Sigmoid colon (tissue), 7 donors: ENCODE results near the gene NOL3. TPM values are rescaled to one million over a fixed set of nuclear protein-coding genes. Genes with fewer than 3 reads are reported as not detected.

ENCODE experiments used
- DNase-seq: peaks from one replicate; pipeline ENCODE4 v3.0.0-alpha.2; 2019
- H3K27ac ChIP-seq, 4 donors: fragments of 200-600 bp; sonication (generic); one replicate each; pipeline ENCODE4 v1.5.1; 2016 to 2019; ENCODE audit warnings: mild to moderate bottlenecking in 1 of 4
- H3K27me3 ChIP-seq, 3 donors: fragments of 200-600 bp; sonication (generic); one replicate each; pipeline ENCODE4 v1.5.1; 2019; ENCODE audit warnings: mild to moderate bottlenecking in 1 of 3
- H3K36me3 ChIP-seq, 4 donors: fragments of 200-600 bp; sonication (generic); one replicate each; pipeline ENCODE4 v1.5.1; 2016 to 2019
- H3K4me1 ChIP-seq, 4 donors: fragments of 200-600 bp; sonication (generic); one replicate each; pipeline ENCODE4 v1.5.1; 2017 to 2019
- H3K4me3 ChIP-seq, 4 donors: fragments of 200-600 bp; sonication (generic); one replicate each; pipeline ENCODE4 v1.5.1; 2017 to 2019; ENCODE audit warnings: mild to moderate bottlenecking in 2 of 4, moderate library complexity in 1 of 4
- H3K9me3 ChIP-seq, 4 donors: fragments of 200-600 bp in 3 of 4; sonication (generic) in 3 of 4; one replicate each; pipeline versions ENCODE4 v1.5.1 to v1.6.1; 2013 to 2019
- CTCF ChIP-seq, 4 experiments: fragments of 450-650 bp in 3 of 4; fragments of 200-600 bp in 1 of 4; IDR thresholded peaks; one replicate each; pipeline ENCODE4 v1.5.1; 2016 to 2019; ENCODE audit warnings: antibody characterized with exemption in 4 of 4, mild to moderate bottlenecking in 3 of 4, moderate library complexity in 2 of 4
- EP300 ChIP-seq, 4 donors: sonication (generic); formaldehyde crosslinking; IDR thresholded peaks; one replicate each; pipeline ENCODE4 v1.6.1; 2017; ENCODE audit warnings: antibody characterized with exemption in 4 of 4
- POLR2A ChIP-seq, 2 donors: fragments of 450-650 bp; IDR thresholded peaks; one replicate each; pipeline ENCODE4 v1.6.1; 2016; ENCODE audit warnings: antibody characterized with exemption in 2 of 2, mild to moderate bottlenecking in 2 of 2, moderate library complexity in 2 of 2
- POLR2AphosphoS5 ChIP-seq, 4 donors: sonication (generic); formaldehyde crosslinking; IDR thresholded peaks; one replicate each; pipeline ENCODE4 v1.6.1; 2017; ENCODE audit warnings: antibody characterized with exemption in 4 of 4
- WGBS, 2 donors: extraction: QIAGEN DNeasy Blood & Tissue Kit; methylation state at CpG; one replicate each; pipeline ENCODE4 v1.1.7; 2013; 5-methylcytosine and 5-hydroxymethylcytosine counted together
- intact Hi-C: fragments of 100-400 bp; cut with DNase I; formaldehyde crosslinking; loops from one replicate; pipeline ENCODE4 v1.15.1; 2023
- polyA plus RNA-seq, 3 donors: library from polyadenylated mRNA; stranded (reverse); fragments of 200-250 nt; gene quantifications; one replicate each; pipeline ENCODE4 v1.2.3, GENCODE V29; 2013
- total RNA-seq, 4 donors: library from RNA; depleted of rRNA; stranded (reverse); fragments of >200 nt; gene quantifications; one replicate each; pipeline ENCODE4 v1.1.0, GENCODE V29; 2016
- donor health status: healthy with polysubstance abuse.
- donor health status: Bipolar disorder and iron deficiency.
- donor health status: healthy.

NOL3 gene
- total and polyA plus RNA-seq, 7 donors, result 12.7 to 36.7 (median 23.9) TPM

- H3K9me3 ChIP-seq, result no peaks in the 10 kb centered on the region
- TF ChIP-seq POLR2AphosphoS5 (IDR thresholded peaks at IDR 0.05), result no peak
- TF ChIP-seq POLR2A (IDR thresholded peaks at IDR 0.05), result no peak
- no peak for TF ChIP-seq CTCF (IDR thresholded peaks at IDR 0.05)
- no peak for TF ChIP-seq EP300 (IDR thresholded peaks at IDR 0.05)
- intact Hi-C loops, result no loop called here
- no peak overlapping the region for H3K4me3 ChIP-seq
- DNase-seq, result no peak
- H3K27me3 ChIP-seq, result no peaks in the 10 kb centered on the region
- H3K27ac ChIP-seq, result no peak overlapping the region
- WGBS, 2 donors, result 91 to 92% methylated on average over 13 of the region's 13 CpGs
- H3K4me1 ChIP-seq, result peaks cover 0 to 49% (median 39%) of the 10 kb centered on the region in 4 donors
- H3K36me3 ChIP-seq, result no peaks in the 10 kb centered on the region
Measured at GRCh38 chr16:67179421-67180080, 9.2 kb downstream of the NOL3 start.

- intact Hi-C loops, result no loop called here
Measured at GRCh38 chr16:67180166-67180565, 9.8 kb downstream of the NOL3 start.

GRCh38 chr16:67181346-67181745 lies 11.0 kb downstream of the NOL3 start:
- Histone ChIP-seq H3K4me3 (no peak overlapping the region), H3K4me1 (peaks cover 0 to 55% (median 47%) of the 10 kb centered on the region in 4 donors), H3K27ac (peak overlapping the region; percentile 36 to 66 (median 54)), H3K36me3 (no peaks in the 10 kb centered on the region), H3K9me3 (no peaks in the 10 kb centered on the region), H3K27me3 (no peaks in the 10 kb centered on the region)
- WGBS, 2 donors, result 68 to 91% methylated on average over 2 of the region's 2 CpGs
- peak; percentile 86 for DNase-seq
- intact Hi-C loops, result no loop called here
- TF ChIP-seq POLR2AphosphoS5 (IDR thresholded peaks at IDR 0.05) (peak in 1 of 4 donors; percentile 34), POLR2A (IDR thresholded peaks at IDR 0.05) (no peak), EP300 (IDR thresholded peaks at IDR 0.05) (no peak), CTCF (IDR thresholded peaks at IDR 0.05) (no peak)

More at GRCh38 chr16:67180166-67180565, 9.8 kb downstream of the NOL3 start:
- 90 to 95% methylated on average over 16 of the region's 16 CpGs for WGBS, 2 donors
- Histone ChIP-seq H3K9me3 (no peaks in the 10 kb centered on the region), H3K4me1 (peaks cover 0 to 49% (median 39%) of the 10 kb centered on the region in 4 donors), H3K27ac (no peak overlapping the region), H3K27me3 (no peaks in the 10 kb centered on the region), H3K4me3 (no peak overlapping the region), H3K36me3 (no peaks in the 10 kb centered on the region)
- TF ChIP-seq POLR2A (IDR thresholded peaks at IDR 0.05) (no peak), POLR2AphosphoS5 (IDR thresholded peaks at IDR 0.05) (no peak), CTCF (IDR thresholded peaks at IDR 0.05) (no peak), EP300 (IDR thresholded peaks at IDR 0.05) (no peak)
- DNase-seq, result no peak

GRCh38 chr16:67182288-67182687 lies 11.9 kb downstream of the NOL3 start:
- DNase-seq, result no peak
- Histone ChIP-seq H3K4me3 (no peak overlapping the region), H3K27me3 (no peaks in the 10 kb centered on the region), H3K4me1 (peaks cover 0 to 54% (median 46%) of the 10 kb centered on the region in 4 donors), H3K9me3 (no peaks in the 10 kb centered on the region), H3K36me3 (no peaks in the 10 kb centered on the region), H3K27ac (peak overlapping the region in 2 of 4 donors; percentile 50 to 66)
- no peak for TF ChIP-seq POLR2A (IDR thresholded peaks at IDR 0.05)
- no peak for TF ChIP-seq CTCF (IDR thresholded peaks at IDR 0.05)
- no peak for TF ChIP-seq EP300 (IDR thresholded peaks at IDR 0.05)
- no peak for TF ChIP-seq POLR2AphosphoS5 (IDR thresholded peaks at IDR 0.05)
- intact Hi-C loops, result no loop called here
- WGBS, 2 donors, result 89 to 90% methylated on average over 2 of the region's 2 CpGs
